Naive thymus-derived CD4-positive, alpha-beta T cell (primary cell): ENCODE results near the gene TMEM176B. TPM values are rescaled to one million over a fixed set of nuclear protein-coding genes. Genes with fewer than 3 reads are reported as not detected.

Experiments
- ATAC-seq: fragments of 150-1000 bp; cut with Tn5 transposase; 2 replicates; pipeline ENCODE4 v1.10.0; 2021; ENCODE audit warnings: mild to moderate bottlenecking, moderate library complexity
- CTCF ChIA-PET: fragments of 350-600 bp; sonication (Branson Sonifier 250); formaldehyde crosslinking; loops from one replicate; lab custom pipeline; 2021; ENCODE audit warnings: antibody characterized with exemption; lab: Charles Lee
- POLR2A ChIA-PET: fragments of 350-600 bp; sonication (Branson Sonifier 250); formaldehyde crosslinking; loops from one replicate; lab custom pipeline; 2021; ENCODE audit warnings: antibody characterized with exemption, inconsistent platforms; lab: Charles Lee
- DNase-seq, 9 donors: peaks; one replicate each; pipeline versions ENCODE4 v3.0.0 to v3.0.0-alpha.2; 2020 to 2022; ENCODE audit warnings: mixed read lengths in 1 of 9
- H3K27ac ChIP-seq: one replicate; pipeline ENCODE4 v1.7.0; 2013; ENCODE audit warnings: mild to moderate bottlenecking, low read depth, low read length, moderate library complexity
- H3K27me3 ChIP-seq, 2 donors: one replicate each; pipeline ENCODE4 v1.7.0; 2013; ENCODE audit warnings: low read length in 2 of 2, mild to moderate bottlenecking in 2 of 2, moderate library complexity in 2 of 2; ENCODE audit not compliant: control insufficient read depth in 2 of 2, insufficient read depth in 2 of 2
- H3K36me3 ChIP-seq, 3 experiments: 1 replicate in 2 of 3; 2 replicates in 1 of 3; pipeline ENCODE4 v1.7.0; 2013; ENCODE audit warnings: low read length in 3 of 3, mild to moderate bottlenecking in 3 of 3, moderate library complexity in 1 of 3; ENCODE audit not compliant: insufficient read depth in 3 of 3, control insufficient read depth in 2 of 3
- H3K4me1 ChIP-seq, 2 donors: one replicate each; pipeline ENCODE4 v1.7.0; 2013; ENCODE audit warnings: low read length in 2 of 2, mild to moderate bottlenecking in 2 of 2, moderate library complexity in 1 of 2; ENCODE audit not compliant: control insufficient read depth in 2 of 2, insufficient read depth in 2 of 2
- H3K4me3 ChIP-seq: 2 replicates; pipeline ENCODE4 v1.7.0; 2013; ENCODE audit warnings: mild to moderate bottlenecking, low read length
- H3K9me3 ChIP-seq, 3 experiments: 1 replicate in 2 of 3; 2 replicates in 1 of 3; pipeline ENCODE4 v1.7.0; 2013; ENCODE audit warnings: low read length in 3 of 3; ENCODE audit not compliant: control insufficient read depth in 2 of 3
- H3K27ac Mint-ChIP-seq, 9 donors: one replicate each; pipeline ENCODE4 v1.8.0; 2020 to 2022; ENCODE audit warnings: mixed read lengths in 9 of 9, mild to moderate bottlenecking in 8 of 9, moderate library complexity in 5 of 9, inconsistent platforms in 2 of 9
- H3K27me3 Mint-ChIP-seq, 5 donors: one replicate each; pipeline ENCODE4 v1.8.0; 2021 to 2022; ENCODE audit warnings: mixed read lengths in 5 of 5, mild to moderate bottlenecking in 1 of 5
- H3K36me3 Mint-ChIP-seq, 5 donors: one replicate each; pipeline ENCODE4 v1.8.0; 2020 to 2022; ENCODE audit warnings: mixed read lengths in 5 of 5, mild to moderate bottlenecking in 3 of 5, inconsistent platforms in 1 of 5
- H3K4me1 Mint-ChIP-seq, 7 donors: one replicate each; pipeline ENCODE4 v1.8.0; 2020 to 2022; ENCODE audit warnings: mixed read lengths in 7 of 7, mild to moderate bottlenecking in 3 of 7, inconsistent platforms in 1 of 7
- H3K4me3 Mint-ChIP-seq, 10 donors: one replicate each; pipeline ENCODE4 v1.8.0; 2020 to 2022; ENCODE audit warnings: mild to moderate bottlenecking in 10 of 10, mixed read lengths in 10 of 10, moderate library complexity in 6 of 10, inconsistent platforms in 2 of 10
- H3K9me3 Mint-ChIP-seq, 11 donors: one replicate each; pipeline ENCODE4 v1.8.0; 2020 to 2022; ENCODE audit warnings: mixed read lengths in 11 of 11, mild to moderate bottlenecking in 4 of 11, inconsistent platforms in 1 of 11, moderate library complexity in 1 of 11
- intact Hi-C, 2 donors: fragments of 100-400 bp; cut with micrococcal nuclease; formaldehyde crosslinking; loops; one replicate each; pipeline ENCODE4 v1.15.1; 2023
- polyA plus RNA-seq, 2 donors: library from polyadenylated mRNA; unstranded; fragments of 300-500 nt; fragmentation: Illumina TruSeq; gene quantifications; one replicate each; pipeline ENCODE4 v1.2.3, GENCODE V29; 2021
- total RNA-seq, 6 experiments: library from RNA in 5 of 6; stranded (reverse) in 5 of 6; gene quantifications; 1 replicate in 5 of 6; 2 replicates in 1 of 6; pipeline ENCODE4 v1.2.3 and lab custom pipeline; 2021 to 2026

Gene TMEM176B
- total and polyA plus RNA-seq, 7 experiments from 2014 or later: 0.53 to 7.1 (median 2.4) TPM; not detected in 3

DNA sequence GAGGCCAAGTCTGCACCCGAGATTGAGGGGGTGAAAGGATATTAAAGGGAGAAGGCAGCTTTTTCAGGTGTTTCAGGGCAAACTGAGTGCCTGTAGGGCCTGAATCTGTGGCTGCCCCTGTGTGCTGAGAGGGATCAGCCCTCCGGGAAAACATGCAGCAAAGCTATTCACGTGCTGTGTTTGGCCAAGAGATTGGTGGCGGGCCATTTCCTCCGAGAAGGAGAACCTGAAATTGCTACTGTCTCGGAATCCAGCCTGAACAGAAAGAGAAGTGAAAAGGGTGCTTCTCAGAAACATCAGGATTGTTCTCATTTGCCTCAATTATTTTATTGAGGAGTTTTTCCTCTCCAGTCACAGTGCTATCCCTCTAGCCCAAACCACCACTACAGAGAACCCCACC lies 46.9 kb downstream of the TMEM176B start:
- Mint-ChIP-seq H3K4me1 (peaks cover 43 to 89% (median 86%) of the 10 kb centered on the region in 7 donors), H3K36me3 (peaks cover 0 to 8% (median 0%) of the 10 kb centered on the region in 5 donors), H3K27me3 (peaks cover 0 to 2% (median 0%) of the 10 kb centered on the region in 5 donors), H3K27ac (peak overlapping the region; percentile 88 to 97 (median 95)), H3K4me3 (peak overlapping the region in 9 of 10 donors; percentile 53 to 73 (median 68)), H3K9me3 (peaks cover 0 to 5% (median 0%) of the 10 kb centered on the region in 11 donors)
- H3K27me3 ChIP-seq: no peaks in the 10 kb centered on the region
- ATAC-seq (no peak), DNase-seq (no peak)
- H3K9me3 ChIP-seq: no peaks in the 10 kb centered on the region
- H3K27ac ChIP-seq: peak overlapping the region; percentile 60
- H3K36me3 ChIP-seq: no peaks in the 10 kb centered on the region
- H3K4me3 ChIP-seq: no peak overlapping the region
- CTCF ChIA-PET: interaction anchor here (0.7 to 1.3 kb wide), 4 partner anchors 14 to 304 kb away, joined by 3 to 4 read pairs (median 3); partner anchors contain the start of gene GIMAP1
- H3K4me1 ChIP-seq: peaks cover 52 to 78% of the 10 kb centered on the region in 2 donors
- POLR2A ChIA-PET: interaction anchor here (1.0 to 6.3 kb wide), 12 partner anchors 9 to 303 kb away, joined by 4 to 179 read pairs (median 36); partner anchors contain the start of genes GIMAP2, GIMAP4, GIMAP5 and GIMAP6
- intact Hi-C loops: no loop called here

DNA sequence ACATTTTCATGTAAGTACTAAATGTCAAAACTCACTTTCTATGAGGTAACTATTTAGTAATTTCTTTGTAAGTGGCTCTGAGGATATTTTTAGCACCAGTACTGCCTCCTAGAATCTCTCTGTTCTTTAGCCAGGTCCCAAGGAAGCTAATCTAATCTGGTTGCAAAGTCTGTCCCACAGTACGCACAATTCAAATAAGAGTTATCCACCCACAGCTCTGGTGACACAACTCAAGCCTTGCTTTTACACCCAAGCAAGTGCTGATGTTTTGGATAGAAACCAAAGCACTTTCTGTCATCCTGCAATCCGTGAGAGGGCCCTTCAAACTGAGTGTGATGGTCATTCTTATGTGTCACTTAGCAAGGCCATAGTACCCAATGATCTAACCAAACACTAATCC lies 48.5 kb downstream of the TMEM176B start:
- ATAC-seq (no peak), DNase-seq (no peak)
- Histone ChIP-seq H3K9me3 (no peaks in the 10 kb centered on the region), H3K27me3 (no peaks in the 10 kb centered on the region), H3K27ac (peak overlapping the region; percentile 56), H3K36me3 (no peaks in the 10 kb centered on the region), H3K4me1 (peaks cover 66 to 93% of the 10 kb centered on the region in 2 donors), H3K4me3 (no peak overlapping the region)
- POLR2A ChIA-PET: interaction anchor here (0.5 to 12.0 kb wide), 12 partner anchors 10 to 302 kb away, joined by 3 to 212 read pairs (median 3); partner anchors contain the start of genes GIMAP6, GIMAP7 and GIMAP8
- intact Hi-C loops: no loop called here
- Mint-ChIP-seq H3K4me1 (peaks cover 44 to 97% (median 94%) of the 10 kb centered on the region in 7 donors), H3K27me3 (peaks cover 0 to 2% (median 0%) of the 10 kb centered on the region in 5 donors), H3K27ac (peak overlapping the region; percentile 18 to 96 (median 90)), H3K9me3 (peaks cover 0 to 5% (median 0%) of the 10 kb centered on the region in 11 donors), H3K4me3 (peak overlapping the region in 8 of 10 donors; percentile 15 to 68 (median 36)), H3K36me3 (peaks cover 0 to 17% (median 4%) of the 10 kb centered on the region in 5 donors)
- CTCF ChIA-PET: no interaction called here

GRCh38 chr7:150748376-150748775 lies 51.8 kb downstream of the TMEM176B start:
- ChIA-PET POLR2A (interaction anchor here (0.6 to 12.5 kb wide), 17 partner anchors 10 to 299 kb away, joined by 3 to 267 read pairs (median 7); partner anchors contain the start of genes GIMAP1, GIMAP2, GIMAP4 and GIMAP5), CTCF (interaction anchor here (1.5 kb wide), 1 partner anchor 187 kb away, joined by 4 read pairs; no protein-coding TSS in a partner anchor)
- DNase-seq (no peak), ATAC-seq (peak; percentile 62)
- peaks cover 0 to 22% (median 4%) of the 10 kb centered on the region in 3 experiments for H3K36me3 ChIP-seq
- Mint-ChIP-seq H3K36me3 (peaks cover 19 to 45% (median 30%) of the 10 kb centered on the region in 5 donors), H3K27me3 (no peaks in the 10 kb centered on the region), H3K4me1 (peaks cover 46 to 97% (median 94%) of the 10 kb centered on the region in 7 donors), H3K27ac (peak overlapping the region; percentile 86 to 97 (median 95)), H3K9me3 (peaks cover 0 to 3% (median 0%) of the 10 kb centered on the region in 11 donors), H3K4me3 (peak overlapping the region; percentile 21 to 100 (median 88))
- H3K4me3 ChIP-seq: peak overlapping the region; percentile 17
- no peaks in the 10 kb centered on the region for H3K27me3 ChIP-seq
- intact Hi-C loops: no loop called here
- H3K4me1 ChIP-seq: peaks cover 60 to 83% of the 10 kb centered on the region in 2 donors
- no peaks in the 10 kb centered on the region for H3K9me3 ChIP-seq
- peak overlapping the region; percentile 82 for H3K27ac ChIP-seq

DNA sequence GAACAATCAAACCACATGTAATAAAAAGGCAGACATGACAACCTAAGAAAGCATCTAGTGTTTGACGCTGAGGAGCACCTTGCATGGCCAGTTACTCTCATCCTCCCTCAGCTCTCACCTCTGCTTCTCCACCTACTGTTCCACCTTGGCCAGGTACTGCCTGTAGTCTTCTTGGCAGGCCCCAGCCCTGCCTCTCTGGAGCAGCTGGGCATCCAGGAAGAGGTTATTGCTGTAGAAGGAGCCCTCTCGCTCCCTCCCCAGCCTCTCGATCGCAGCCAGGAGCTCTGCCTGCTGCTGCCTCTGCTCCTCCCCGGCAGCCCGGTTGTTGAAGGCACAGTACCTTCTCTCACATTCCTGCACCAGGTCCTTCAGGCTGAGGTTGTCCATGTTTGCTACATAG lies 53.2 kb downstream of the TMEM176B start:
- H3K4me3 ChIP-seq: peak overlapping the region; percentile 30
- Mint-ChIP-seq H3K27ac (peak overlapping the region; percentile 86 to 97 (median 95)), H3K27me3 (no peaks in the 10 kb centered on the region), H3K4me3 (peak overlapping the region; percentile 80 to 100 (median 93)), H3K36me3 (peaks cover 31 to 59% (median 45%) of the 10 kb centered on the region in 5 donors), H3K4me1 (peaks cover 50 to 99% (median 94%) of the 10 kb centered on the region in 7 donors), H3K9me3 (peaks cover 0 to 3% (median 0%) of the 10 kb centered on the region in 11 donors)
- peak overlapping the region; percentile 82 for H3K27ac ChIP-seq
- intact Hi-C loops: loop anchor here in 1 of 2 donors (1.0 kb wide), 1 partner anchor 10 kb away; the partner anchor contains the start of gene GIMAP5
- ChIA-PET POLR2A (interaction anchor here (0.6 to 12.5 kb wide), 18 partner anchors 8 to 298 kb away, joined by 3 to 267 read pairs (median 29); partner anchors contain the start of genes GIMAP1, GIMAP2, GIMAP4 and GIMAP5), CTCF (interaction anchor here (1.2 to 2.0 kb wide), 2 partner anchors 31 to 297 kb away, joined by 5 to 7 read pairs; partner anchors contain the start of genes GIMAP1 and GIMAP8)
- DNase-seq (peak in 2 of 9 donors; percentile 43 to 45), ATAC-seq (peak; percentile 51)
- H3K27me3 ChIP-seq: no peaks in the 10 kb centered on the region
- H3K36me3 ChIP-seq: peaks cover 6 to 36% (median 12%) of the 10 kb centered on the region in 3 experiments
- peaks cover 68 to 84% of the 10 kb centered on the region in 2 donors for H3K4me1 ChIP-seq
- no peaks in the 10 kb centered on the region for H3K9me3 ChIP-seq

GRCh38 chr7:150745876-150746275 lies 54.3 kb downstream of the TMEM176B start:
- POLR2A ChIA-PET: interaction anchor here (0.6 to 12.5 kb wide), 21 partner anchors 8 to 297 kb away, joined by 3 to 267 read pairs (median 7); partner anchors contain the start of genes GIMAP1, GIMAP2, GIMAP4 and GIMAP5
- no peak for DNase-seq
- intact Hi-C loops: loop anchor here in 1 of 2 donors (1.0 to 2.0 kb wide), 2 partner anchors 9 to 113 kb away; partner anchors contain the start of gene GIMAP6

GRCh38 chr7:150745086-150745485 lies 55.1 kb downstream of the TMEM176B start:
- H3K36me3 ChIP-seq: peaks cover 22 to 55% (median 24%) of the 10 kb centered on the region in 3 experiments
- peak overlapping the region; percentile 82 for H3K27ac ChIP-seq
- peak overlapping the region; percentile 90 to 100 (median 98) for H3K4me3 Mint-ChIP-seq
- H3K9me3 ChIP-seq: no peaks in the 10 kb centered on the region
- ChIA-PET CTCF (interaction anchor here (0.6 to 3.2 kb wide), 6 partner anchors 10 to 296 kb away, joined by 3 to 17 read pairs (median 4); partner anchors contain the start of genes GIMAP2 and GIMAP4), POLR2A (interaction anchor here (0.5 to 12.5 kb wide), 29 partner anchors 7 to 296 kb away, joined by 3 to 267 read pairs (median 6); partner anchors contain the start of genes GIMAP1, GIMAP2, GIMAP4 and GIMAP5)
- peak overlapping the region; percentile 93 to 97 (median 95) for H3K27ac Mint-ChIP-seq
- H3K9me3 Mint-ChIP-seq: peaks cover 0 to 2% (median 0%) of the 10 kb centered on the region in 11 donors
- H3K36me3 Mint-ChIP-seq: peaks cover 49 to 70% (median 63%) of the 10 kb centered on the region in 5 donors
- peak overlapping the region; percentile 18 for H3K4me3 ChIP-seq
- H3K4me1 ChIP-seq: peaks cover 68 to 78% of the 10 kb centered on the region in 2 donors
- H3K27me3 ChIP-seq: no peaks in the 10 kb centered on the region
- ATAC-seq (no peak), DNase-seq (no peak)
- H3K4me1 Mint-ChIP-seq: peaks cover 60 to 97% (median 94%) of the 10 kb centered on the region in 7 donors
- no peaks in the 10 kb centered on the region for H3K27me3 Mint-ChIP-seq
- intact Hi-C loops: loop anchor here in 1 of 2 donors (1.0 to 2.0 kb wide), 2 partner anchors 10 to 112 kb away; partner anchors contain the start of gene GIMAP6

More at GRCh38 chr7:150745876-150746275, 54.3 kb downstream of the TMEM176B start:
- peaks cover 0 to 3% (median 0%) of the 10 kb centered on the region in 11 donors for H3K9me3 Mint-ChIP-seq
- Histone ChIP-seq H3K27me3 (no peaks in the 10 kb centered on the region), H3K9me3 (no peaks in the 10 kb centered on the region), H3K4me1 (peaks cover 76 to 78% of the 10 kb centered on the region in 2 donors), H3K4me3 (peak overlapping the region; percentile 18), H3K36me3 (peaks cover 14 to 47% (median 22%) of the 10 kb centered on the region in 3 experiments), H3K27ac (peak overlapping the region; percentile 82)
- no peaks in the 10 kb centered on the region for H3K27me3 Mint-ChIP-seq
- CTCF ChIA-PET: interaction anchor here (0.6 to 2.0 kb wide), 4 partner anchors 13 to 296 kb away, joined by 3 to 9 read pairs (median 6); partner anchors contain the start of genes GIMAP2, GIMAP4 and GIMAP8
- H3K36me3 Mint-ChIP-seq: peaks cover 41 to 67% (median 55%) of the 10 kb centered on the region in 5 donors
- no peak for ATAC-seq
- peak overlapping the region; percentile 90 to 100 (median 98) for H3K4me3 Mint-ChIP-seq
- H3K27ac Mint-ChIP-seq: peak overlapping the region; percentile 93 to 97 (median 95)
- peaks cover 61 to 100% (median 95%) of the 10 kb centered on the region in 7 donors for H3K4me1 Mint-ChIP-seq
